WI38 (cell line): ENCODE measurements around the gene PI4K2B.
A peak's percentile ranks its signal among the peaks of the same experiment; 100 is the strongest.
"Not testable (repeated sequence)": the region's sequence is repeated elsewhere in the genome, so short reads cannot be mapped to it uniquely, and the experiment has no call there.

ENCODE experiments used
- H3K4me3 ChIP-seq: 2 replicates; pipeline ENCODE4 v1.5.1; 2011; ENCODE audit warnings: low read depth, mild to moderate bottlenecking, control low read depth, low read length
- TF ChIP-seq, protein P1 (sequence below): IDR thresholded peaks from 2 replicates; pipeline ENCODE4 v1.5.1; 2012; ENCODE audit warnings: low read depth, mild to moderate bottlenecking, control low read depth, low read length

PI4K2B gene

DNA sequence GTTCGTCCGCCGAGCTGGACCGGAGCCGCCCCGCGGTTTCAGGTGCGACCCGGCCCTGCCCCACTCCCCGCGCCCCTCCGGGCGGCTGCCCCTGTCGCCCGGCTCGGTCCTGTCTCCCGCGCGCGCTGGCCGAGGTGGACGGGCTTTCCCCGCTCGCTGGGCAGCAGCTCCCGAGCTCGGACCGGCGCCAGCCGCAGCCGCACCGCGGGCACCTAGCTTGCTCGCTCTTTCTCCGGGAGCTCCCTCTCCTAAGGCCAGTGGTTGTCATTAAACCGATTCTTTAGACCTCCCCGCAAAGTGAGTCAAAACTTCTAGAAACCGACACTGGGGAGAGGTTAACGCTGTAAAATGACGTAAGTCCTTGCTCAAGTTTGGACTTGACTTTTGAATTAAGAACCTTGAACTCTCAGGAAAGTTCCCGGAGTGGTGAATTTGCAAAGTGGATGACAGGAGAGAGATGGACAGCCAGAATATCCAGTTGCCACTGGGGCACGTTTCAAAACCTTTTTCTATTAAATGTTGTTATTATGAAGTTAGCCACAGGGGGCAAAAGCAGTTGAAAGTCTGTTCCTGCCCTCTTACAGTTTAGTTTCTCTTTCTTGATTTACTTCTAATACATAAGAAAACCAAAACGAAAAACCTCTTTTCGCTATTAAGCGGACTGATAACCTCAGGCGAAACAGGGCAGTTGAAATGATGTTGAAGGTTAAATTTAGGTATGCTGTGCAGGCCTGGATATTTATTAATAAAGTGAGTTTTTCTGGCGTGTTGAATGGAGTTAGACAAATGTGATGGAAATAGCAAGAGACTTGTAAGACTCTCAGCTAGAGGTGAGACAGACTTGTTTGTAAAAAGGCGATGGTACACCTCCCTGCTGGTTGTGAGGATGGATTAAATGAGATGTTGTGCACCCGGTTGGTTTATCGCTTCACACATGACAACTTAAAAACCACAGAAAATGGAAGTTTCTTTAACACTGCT is 847 bp downstream of the PI4K2B start:
- TF ChIP-seq, protein P1, sequence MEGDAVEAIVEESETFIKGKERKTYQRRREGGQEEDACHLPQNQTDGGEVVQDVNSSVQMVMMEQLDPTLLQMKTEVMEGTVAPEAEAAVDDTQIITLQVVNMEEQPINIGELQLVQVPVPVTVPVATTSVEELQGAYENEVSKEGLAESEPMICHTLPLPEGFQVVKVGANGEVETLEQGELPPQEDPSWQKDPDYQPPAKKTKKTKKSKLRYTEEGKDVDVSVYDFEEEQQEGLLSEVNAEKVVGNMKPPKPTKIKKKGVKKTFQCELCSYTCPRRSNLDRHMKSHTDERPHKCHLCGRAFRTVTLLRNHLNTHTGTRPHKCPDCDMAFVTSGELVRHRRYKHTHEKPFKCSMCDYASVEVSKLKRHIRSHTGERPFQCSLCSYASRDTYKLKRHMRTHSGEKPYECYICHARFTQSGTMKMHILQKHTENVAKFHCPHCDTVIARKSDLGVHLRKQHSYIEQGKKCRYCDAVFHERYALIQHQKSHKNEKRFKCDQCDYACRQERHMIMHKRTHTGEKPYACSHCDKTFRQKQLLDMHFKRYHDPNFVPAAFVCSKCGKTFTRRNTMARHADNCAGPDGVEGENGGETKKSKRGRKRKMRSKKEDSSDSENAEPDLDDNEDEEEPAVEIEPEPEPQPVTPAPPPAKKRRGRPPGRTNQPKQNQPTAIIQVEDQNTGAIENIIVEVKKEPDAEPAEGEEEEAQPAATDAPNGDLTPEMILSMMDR: peak; percentile 26; the same call in 1 of the 2 replicates
- H3K4me3 ChIP-seq: peak overlapping the region; percentile 74

GRCh38 chr4:25235401-25235800 is 1.6 kb downstream of the PI4K2B start:
- TF ChIP-seq, protein P1: no peak

GRCh38 chr4:25236030-25236429 is 2.2 kb downstream of the PI4K2B start:
- H3K4me3 ChIP-seq: not testable (repeated sequence)

More at GRCh38 chr4:25235401-25235800, 1.6 kb downstream of the PI4K2B start:
- H3K4me3 ChIP-seq: peak overlapping the region; percentile 74

GRCh38 chr4:25236971-25237370 is 3.1 kb downstream of the PI4K2B start:
- TF ChIP-seq, protein P1: no peak
- no peak overlapping the region for H3K4me3 ChIP-seq

GRCh38 chr4:25238052-25238451 is 4.2 kb downstream of the PI4K2B start:
- no peak overlapping the region for H3K4me3 ChIP-seq

GRCh38 chr4:25239528-25239927 is 5.7 kb downstream of the PI4K2B start:
- H3K4me3 ChIP-seq: not testable (repeated sequence)

More at GRCh38 chr4:25238052-25238451, 4.2 kb downstream of the PI4K2B start:
- TF ChIP-seq, protein P1: no peak

- H3K4me3 ChIP-seq: not testable (repeated sequence)
Observed at GRCh38 chr4:25240754-25241210, 6.9 kb downstream of the PI4K2B start.

DNA sequence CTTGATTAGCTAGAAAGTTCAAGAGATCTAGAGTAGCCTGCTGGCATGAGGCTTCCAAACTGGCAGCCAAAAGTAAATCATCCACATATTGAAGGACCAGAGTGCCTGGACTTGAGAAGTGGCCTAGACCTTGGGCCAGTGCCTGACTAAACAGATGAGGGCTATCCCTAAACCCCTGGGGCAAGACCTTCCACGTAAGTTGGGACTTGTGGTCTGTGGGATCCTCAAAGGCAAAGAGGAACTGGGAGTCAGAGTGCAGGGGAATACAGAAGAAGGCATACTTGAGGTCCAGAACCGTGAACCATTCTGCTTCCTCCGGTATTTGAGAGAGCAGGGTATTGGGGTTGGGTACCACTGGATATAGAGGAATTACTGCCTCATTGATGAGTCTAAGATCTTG is 8.4 kb downstream of the PI4K2B start:
- H3K4me3 ChIP-seq: not testable (repeated sequence)

DNA sequence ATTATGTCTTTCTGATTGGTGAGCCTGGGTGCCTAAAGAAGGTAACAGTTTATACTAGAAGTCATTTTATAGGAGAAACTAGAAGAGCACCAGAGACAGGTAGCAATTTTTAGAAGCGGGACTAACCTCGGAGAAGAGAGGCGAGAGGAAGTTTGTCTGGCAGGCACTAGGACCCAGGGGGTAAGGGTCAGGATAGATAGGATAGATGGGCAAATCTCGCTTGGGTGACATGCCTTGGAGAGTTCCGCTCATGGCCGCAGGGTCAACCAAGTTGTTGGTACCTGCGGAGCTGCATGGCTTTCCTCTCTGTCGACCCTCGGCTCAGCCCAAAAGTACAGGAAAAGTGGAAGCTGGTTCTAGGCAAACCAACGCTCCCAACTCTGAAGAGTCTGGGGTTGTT is 11.3 kb downstream of the PI4K2B start:
- TF ChIP-seq, protein P1: no peak
- no peak overlapping the region for H3K4me3 ChIP-seq
